Liver (tissue), 9 donors: ENCODE results near the gene CRB1. TPM values are rescaled to one million over a fixed set of nuclear protein-coding genes. Genes with fewer than 3 reads are reported as not detected.

Source experiments
- DNase-seq: peaks from one replicate; pipeline ENCODE4 v3.0.0-alpha.2; 2017; ENCODE audit warnings: low spot score
- H3K27ac ChIP-seq, 2 donors: one replicate each; pipeline ENCODE4 v1.7.0; 2013; ENCODE audit warnings: inconsistent platforms in 2 of 2, low read length in 2 of 2, control low read depth in 1 of 2, low read depth in 1 of 2, mild to moderate bottlenecking in 1 of 2
- H3K27me3 ChIP-seq, 4 donors: one replicate each; pipeline versions ENCODE4 v1.6.1 to v1.7.0; 2013; ENCODE audit warnings: low read length in 3 of 4, inconsistent platforms in 1 of 4, mild to moderate bottlenecking in 1 of 4, moderate library complexity in 1 of 4; ENCODE audit not compliant: control insufficient read depth in 4 of 4, insufficient read depth in 4 of 4
- H3K36me3 ChIP-seq, 4 donors: one replicate each; pipeline versions ENCODE4 v1.6.1 to v1.7.0; 2013; ENCODE audit warnings: low read length in 3 of 4, mild to moderate bottlenecking in 3 of 4, low read depth in 1 of 4, moderate library complexity in 1 of 4; ENCODE audit not compliant: control insufficient read depth in 4 of 4, insufficient read depth in 3 of 4
- H3K4me1 ChIP-seq, 4 donors: one replicate each; pipeline versions ENCODE4 v1.6.1 to v1.7.0; 2013; ENCODE audit warnings: low read length in 3 of 4, mild to moderate bottlenecking in 3 of 4, moderate library complexity in 1 of 4; ENCODE audit not compliant: control insufficient read depth in 4 of 4, insufficient read depth in 4 of 4
- H3K4me3 ChIP-seq, 3 donors: one replicate each; pipeline versions ENCODE4 v1.6.1 to v1.7.0; 2013; ENCODE audit warnings: low read length in 3 of 3, control low read depth in 1 of 3, low read depth in 1 of 3, mild to moderate bottlenecking in 1 of 3
- H3K9ac ChIP-seq, 2 donors: one replicate each; pipeline ENCODE4 v1.7.0; 2013; ENCODE audit warnings: low read length in 2 of 2, mild to moderate bottlenecking in 2 of 2, moderate library complexity in 2 of 2, control low read depth in 1 of 2, low read depth in 1 of 2
- H3K9me3 ChIP-seq, 4 donors: one replicate each; pipeline versions ENCODE4 v1.6.1 to v1.7.0; 2013; ENCODE audit warnings: low read length in 3 of 4; ENCODE audit not compliant: control insufficient read depth in 4 of 4
- EGR1 ChIP-seq, 2 donors: IDR thresholded peaks; 2 replicates each; pipeline ENCODE4 v1.6.1; 2016 to 2018; ENCODE audit warnings: antibody characterized with exemption in 2 of 2, low read depth in 2 of 2
- FOXA1 ChIP-seq: IDR thresholded peaks from 2 replicates; pipeline ENCODE4 v1.6.1; 2016; ENCODE audit warnings: antibody characterized with exemption
- FOXA2 ChIP-seq: IDR thresholded peaks from 2 replicates; pipeline ENCODE4 v1.6.1; 2016; ENCODE audit warnings: antibody characterized with exemption
- GABPA ChIP-seq, 2 donors: IDR thresholded peaks in 1 of 2; conservative IDR thresholded peaks in 1 of 2; 2 replicates each; pipeline ENCODE4 v1.6.1; 2016; ENCODE audit warnings: antibody characterized with exemption in 2 of 2, mild to moderate bottlenecking in 1 of 2, moderate library complexity in 1 of 2
- HNF4A ChIP-seq, 2 donors: conservative IDR thresholded peaks; 2 replicates each; pipeline ENCODE4 v1.6.1; 2016; ENCODE audit warnings: antibody characterized with exemption in 2 of 2, mild to moderate bottlenecking in 2 of 2
- HNF4G ChIP-seq: IDR thresholded peaks from 2 replicates; pipeline ENCODE4 v1.6.1; 2016; ENCODE audit warnings: antibody characterized with exemption
- JUND ChIP-seq, 2 donors: IDR thresholded peaks; 2 replicates each; pipeline ENCODE4 v1.6.1; 2016; ENCODE audit warnings: antibody characterized with exemption in 2 of 2
- RAD21 ChIP-seq, 2 donors: IDR thresholded peaks; 2 replicates each; pipeline ENCODE4 v1.6.1; 2016; ENCODE audit warnings: antibody characterized with exemption in 2 of 2, mild to moderate bottlenecking in 2 of 2
- SP1 ChIP-seq: IDR thresholded peaks from 2 replicates; pipeline ENCODE4 v1.6.1; 2018; ENCODE audit warnings: antibody characterized with exemption, mild to moderate bottlenecking
- TAF1 ChIP-seq: conservative IDR thresholded peaks from 2 replicates; pipeline ENCODE4 v1.6.1; 2016; ENCODE audit warnings: antibody characterized with exemption, mild to moderate bottlenecking
- YY1 ChIP-seq: IDR thresholded peaks from 2 replicates; pipeline ENCODE4 v1.6.1; 2016; ENCODE audit warnings: antibody characterized with exemption, mild to moderate bottlenecking
- WGBS: extraction: QIAGEN DNeasy Blood & Tissue Kit; methylation state at CpG from one replicate; pipeline ENCODE4 v1.1.7; 2013; 5-methylcytosine and 5-hydroxymethylcytosine counted together
- polyA plus RNA-seq, 2 donors: library from polyadenylated mRNA; stranded (reverse) in 1 of 2; unstranded in 1 of 2; fragments of 200-250 nt in 1 of 2; fragments of >200 nt in 1 of 2; fragmentation: Nextera tagmentation in 1 of 2; extraction: Ambion mirVana in 1 of 2; gene quantifications; one replicate each; pipeline versions ENCODE4 v1.2.1 to v1.2.3, GENCODE V29; 2013 to 2015
- total RNA-seq, 2 donors: library from RNA; depleted of rRNA; stranded (reverse); fragments of >200 nt; gene quantifications; one replicate each; pipeline ENCODE4 v1.2.3, GENCODE V29; 2014
- TF ChIP-seq, protein P1 (sequence below): IDR thresholded peaks from 2 replicates; pipeline ENCODE4 v1.6.1; 2016; ENCODE audit warnings: antibody characterized with exemption, mild to moderate bottlenecking
- TF ChIP-seq, protein P2 (sequence below): fragments of 150-350 bp; IDR thresholded peaks from 2 replicates; pipeline ENCODE4 v1.5.1; 2017; ENCODE audit warnings: improper control_type of control experiment, low read depth, low read length; ENCODE audit not compliant: missing input control
- TF ChIP-seq, protein P3 (sequence below): IDR thresholded peaks from 2 replicates; pipeline ENCODE4 v1.6.1; 2016; ENCODE audit warnings: antibody characterized with exemption
- donor health status: healthy.
- donor health status: healthy.
- donor health status: healthy.
- donor health status: healthy.
- donor health status: healthy.

CRB1 gene
- total and polyA plus RNA-seq, 4 donors, result 5.1 TPM; not detected in 3

DNA sequence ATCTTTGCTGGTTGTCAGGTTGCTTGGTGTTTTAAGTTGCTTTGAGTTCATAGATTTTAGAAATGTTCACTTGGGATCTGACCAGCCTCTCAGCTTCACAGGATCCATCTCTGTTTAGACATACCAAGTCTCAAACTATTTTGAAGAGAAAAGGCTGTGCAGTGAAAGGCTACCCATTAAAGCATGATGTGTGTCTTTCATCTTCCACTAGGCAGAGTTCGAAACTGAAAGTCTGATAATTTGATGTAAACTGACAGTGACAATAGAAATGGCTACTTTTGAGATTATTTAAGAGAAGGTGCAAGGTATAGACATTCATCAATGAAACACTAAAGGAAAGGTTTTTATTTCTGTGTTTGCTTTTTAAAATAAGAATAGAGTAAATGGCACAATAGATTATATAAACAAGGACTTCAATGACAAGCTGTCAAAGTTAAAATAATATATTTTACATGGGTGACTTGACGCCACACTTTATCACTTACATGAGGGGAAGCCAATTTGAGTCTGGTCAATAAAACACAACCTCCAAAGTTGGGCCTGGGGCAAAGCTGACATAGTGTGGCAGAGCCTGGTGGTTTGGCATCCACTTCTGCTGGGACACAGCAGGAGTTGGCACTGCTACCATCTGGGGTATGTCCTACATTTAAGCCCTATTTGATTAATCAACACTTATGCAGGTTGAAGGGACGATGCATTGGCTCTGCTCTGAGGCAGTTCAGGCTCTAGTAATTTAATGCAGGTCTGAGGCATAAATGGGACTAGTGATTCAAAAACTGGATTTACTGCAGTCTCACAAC, 197.7 kb downstream of the CRB1 start:
- H3K36me3 ChIP-seq, result no peaks in the 10 kb centered on the region
- peaks cover 0 to 4% (median 0%) of the 10 kb centered on the region in 4 donors for H3K4me1 ChIP-seq
- H3K4me3 ChIP-seq, result no peak overlapping the region
- H3K27ac ChIP-seq, result no peak overlapping the region
- no peaks in the 10 kb centered on the region for H3K9me3 ChIP-seq
- no peaks in the 10 kb centered on the region for H3K27me3 ChIP-seq
- TF ChIP-seq, protein P1, sequence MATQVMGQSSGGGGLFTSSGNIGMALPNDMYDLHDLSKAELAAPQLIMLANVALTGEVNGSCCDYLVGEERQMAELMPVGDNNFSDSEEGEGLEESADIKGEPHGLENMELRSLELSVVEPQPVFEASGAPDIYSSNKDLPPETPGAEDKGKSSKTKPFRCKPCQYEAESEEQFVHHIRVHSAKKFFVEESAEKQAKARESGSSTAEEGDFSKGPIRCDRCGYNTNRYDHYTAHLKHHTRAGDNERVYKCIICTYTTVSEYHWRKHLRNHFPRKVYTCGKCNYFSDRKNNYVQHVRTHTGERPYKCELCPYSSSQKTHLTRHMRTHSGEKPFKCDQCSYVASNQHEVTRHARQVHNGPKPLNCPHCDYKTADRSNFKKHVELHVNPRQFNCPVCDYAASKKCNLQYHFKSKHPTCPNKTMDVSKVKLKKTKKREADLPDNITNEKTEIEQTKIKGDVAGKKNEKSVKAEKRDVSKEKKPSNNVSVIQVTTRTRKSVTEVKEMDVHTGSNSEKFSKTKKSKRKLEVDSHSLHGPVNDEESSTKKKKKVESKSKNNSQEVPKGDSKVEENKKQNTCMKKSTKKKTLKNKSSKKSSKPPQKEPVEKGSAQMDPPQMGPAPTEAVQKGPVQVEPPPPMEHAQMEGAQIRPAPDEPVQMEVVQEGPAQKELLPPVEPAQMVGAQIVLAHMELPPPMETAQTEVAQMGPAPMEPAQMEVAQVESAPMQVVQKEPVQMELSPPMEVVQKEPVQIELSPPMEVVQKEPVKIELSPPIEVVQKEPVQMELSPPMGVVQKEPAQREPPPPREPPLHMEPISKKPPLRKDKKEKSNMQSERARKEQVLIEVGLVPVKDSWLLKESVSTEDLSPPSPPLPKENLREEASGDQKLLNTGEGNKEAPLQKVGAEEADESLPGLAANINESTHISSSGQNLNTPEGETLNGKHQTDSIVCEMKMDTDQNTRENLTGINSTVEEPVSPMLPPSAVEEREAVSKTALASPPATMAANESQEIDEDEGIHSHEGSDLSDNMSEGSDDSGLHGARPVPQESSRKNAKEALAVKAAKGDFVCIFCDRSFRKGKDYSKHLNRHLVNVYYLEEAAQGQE, result no peak
- no peak for TF ChIP-seq FOXA2
- TF ChIP-seq RAD21 (IDR thresholded peaks at IDR 0.05), result no peak
- no peak for TF ChIP-seq JUND (IDR thresholded peaks at IDR 0.05)
- no peak for TF ChIP-seq HNF4G
- no peak for DNase-seq
- 94% methylated on average over 3 of the region's 3 CpGs for WGBS
- no peak overlapping the region for H3K9ac ChIP-seq

DNA sequence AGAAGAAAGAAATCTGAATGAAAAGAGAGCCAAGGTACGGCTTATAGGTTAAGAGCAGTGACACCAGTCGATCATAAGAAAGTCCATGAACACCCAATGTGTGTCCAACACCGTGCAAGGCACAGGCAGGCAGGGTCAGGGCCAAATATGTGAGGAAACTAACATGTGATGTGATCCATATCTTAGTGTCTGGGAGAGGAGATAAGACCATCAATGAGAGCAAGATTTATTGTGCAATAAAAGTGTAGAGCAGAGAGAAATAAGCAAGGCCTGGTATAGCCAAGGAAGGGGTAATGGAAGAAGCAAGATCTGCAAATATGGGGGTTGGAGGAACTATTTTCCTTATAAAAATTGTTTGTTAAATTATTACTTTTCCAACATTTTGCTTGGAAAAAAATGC, 198.8 kb downstream of the CRB1 start:
- Histone ChIP-seq H3K9ac (no peak overlapping the region), H3K9me3 (no peaks in the 10 kb centered on the region), H3K27ac (no peak overlapping the region), H3K27me3 (no peaks in the 10 kb centered on the region), H3K4me3 (no peak overlapping the region), H3K36me3 (no peaks in the 10 kb centered on the region), H3K4me1 (peaks cover 0 to 4% (median 0%) of the 10 kb centered on the region in 4 donors)
- no peak for DNase-seq
- WGBS, result 84% methylated on average over 3 of the region's 3 CpGs
- no peak for TF ChIP-seq TAF1
- no peak for TF ChIP-seq HNF4A (conservative IDR thresholded peaks at IDR 0.05)
- TF ChIP-seq, protein P2, sequence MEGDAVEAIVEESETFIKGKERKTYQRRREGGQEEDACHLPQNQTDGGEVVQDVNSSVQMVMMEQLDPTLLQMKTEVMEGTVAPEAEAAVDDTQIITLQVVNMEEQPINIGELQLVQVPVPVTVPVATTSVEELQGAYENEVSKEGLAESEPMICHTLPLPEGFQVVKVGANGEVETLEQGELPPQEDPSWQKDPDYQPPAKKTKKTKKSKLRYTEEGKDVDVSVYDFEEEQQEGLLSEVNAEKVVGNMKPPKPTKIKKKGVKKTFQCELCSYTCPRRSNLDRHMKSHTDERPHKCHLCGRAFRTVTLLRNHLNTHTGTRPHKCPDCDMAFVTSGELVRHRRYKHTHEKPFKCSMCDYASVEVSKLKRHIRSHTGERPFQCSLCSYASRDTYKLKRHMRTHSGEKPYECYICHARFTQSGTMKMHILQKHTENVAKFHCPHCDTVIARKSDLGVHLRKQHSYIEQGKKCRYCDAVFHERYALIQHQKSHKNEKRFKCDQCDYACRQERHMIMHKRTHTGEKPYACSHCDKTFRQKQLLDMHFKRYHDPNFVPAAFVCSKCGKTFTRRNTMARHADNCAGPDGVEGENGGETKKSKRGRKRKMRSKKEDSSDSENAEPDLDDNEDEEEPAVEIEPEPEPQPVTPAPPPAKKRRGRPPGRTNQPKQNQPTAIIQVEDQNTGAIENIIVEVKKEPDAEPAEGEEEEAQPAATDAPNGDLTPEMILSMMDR, result no peak
- TF ChIP-seq EGR1 (IDR thresholded peaks at IDR 0.05; ENCODE audit: low read depth in 2 of 2), result no peak
- TF ChIP-seq SP1, result no peak
- TF ChIP-seq FOXA1, result no peak
- no peak for TF ChIP-seq RAD21 (IDR thresholded peaks at IDR 0.05)
- no peak for TF ChIP-seq YY1
- TF ChIP-seq GABPA (IDR thresholded peaks at IDR 0.05 in 1 of 2, conservative IDR thresholded peaks at IDR 0.05 in 1 of 2), result no peak
- TF ChIP-seq, protein P3, sequence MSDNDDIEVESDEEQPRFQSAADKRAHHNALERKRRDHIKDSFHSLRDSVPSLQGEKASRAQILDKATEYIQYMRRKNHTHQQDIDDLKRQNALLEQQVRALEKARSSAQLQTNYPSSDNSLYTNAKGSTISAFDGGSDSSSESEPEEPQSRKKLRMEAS, result no peak
- TF ChIP-seq, protein P1, result no peak
